Naive thymus-derived CD4-positive, alpha-beta T cell (primary cell): ENCODE results near the gene ANKRD49. TPM values are rescaled to one million over a fixed set of nuclear protein-coding genes. Genes with fewer than 3 reads are reported as not detected.

ENCODE experiments used
- ATAC-seq: fragments of 150-1000 bp; cut with Tn5 transposase; 2 replicates; pipeline ENCODE4 v1.10.0; 2021; ENCODE audit warnings: mild to moderate bottlenecking, moderate library complexity
- CTCF ChIA-PET: fragments of 350-600 bp; sonication (Branson Sonifier 250); formaldehyde crosslinking; loops from one replicate; lab custom pipeline; 2021; ENCODE audit warnings: antibody characterized with exemption; lab: Charles Lee
- POLR2A ChIA-PET: fragments of 350-600 bp; sonication (Branson Sonifier 250); formaldehyde crosslinking; loops from one replicate; lab custom pipeline; 2021; ENCODE audit warnings: antibody characterized with exemption, inconsistent platforms; lab: Charles Lee
- DNase-seq, 9 donors: peaks; one replicate each; pipeline versions ENCODE4 v3.0.0 to v3.0.0-alpha.2; 2020 to 2022; ENCODE audit warnings: mixed read lengths in 1 of 9
- H3K27ac ChIP-seq: one replicate; pipeline ENCODE4 v1.7.0; 2013; ENCODE audit warnings: mild to moderate bottlenecking, low read depth, low read length, moderate library complexity
- H3K27me3 ChIP-seq, 2 donors: one replicate each; pipeline ENCODE4 v1.7.0; 2013; ENCODE audit warnings: low read length in 2 of 2, mild to moderate bottlenecking in 2 of 2, moderate library complexity in 2 of 2; ENCODE audit not compliant: control insufficient read depth in 2 of 2, insufficient read depth in 2 of 2
- H3K36me3 ChIP-seq, 3 experiments: 1 replicate in 2 of 3; 2 replicates in 1 of 3; pipeline ENCODE4 v1.7.0; 2013; ENCODE audit warnings: low read length in 3 of 3, mild to moderate bottlenecking in 3 of 3, moderate library complexity in 1 of 3; ENCODE audit not compliant: insufficient read depth in 3 of 3, control insufficient read depth in 2 of 3
- H3K4me1 ChIP-seq, 2 donors: one replicate each; pipeline ENCODE4 v1.7.0; 2013; ENCODE audit warnings: low read length in 2 of 2, mild to moderate bottlenecking in 2 of 2, moderate library complexity in 1 of 2; ENCODE audit not compliant: control insufficient read depth in 2 of 2, insufficient read depth in 2 of 2
- H3K4me3 ChIP-seq: 2 replicates; pipeline ENCODE4 v1.7.0; 2013; ENCODE audit warnings: mild to moderate bottlenecking, low read length
- H3K9me3 ChIP-seq, 3 experiments: 1 replicate in 2 of 3; 2 replicates in 1 of 3; pipeline ENCODE4 v1.7.0; 2013; ENCODE audit warnings: low read length in 3 of 3; ENCODE audit not compliant: control insufficient read depth in 2 of 3
- H3K27ac Mint-ChIP-seq, 9 donors: one replicate each; pipeline ENCODE4 v1.8.0; 2020 to 2022; ENCODE audit warnings: mixed read lengths in 9 of 9, mild to moderate bottlenecking in 8 of 9, moderate library complexity in 5 of 9, inconsistent platforms in 2 of 9
- H3K27me3 Mint-ChIP-seq, 5 donors: one replicate each; pipeline ENCODE4 v1.8.0; 2021 to 2022; ENCODE audit warnings: mixed read lengths in 5 of 5, mild to moderate bottlenecking in 1 of 5
- H3K36me3 Mint-ChIP-seq, 5 donors: one replicate each; pipeline ENCODE4 v1.8.0; 2020 to 2022; ENCODE audit warnings: mixed read lengths in 5 of 5, mild to moderate bottlenecking in 3 of 5, inconsistent platforms in 1 of 5
- H3K4me1 Mint-ChIP-seq, 7 donors: one replicate each; pipeline ENCODE4 v1.8.0; 2020 to 2022; ENCODE audit warnings: mixed read lengths in 7 of 7, mild to moderate bottlenecking in 3 of 7, inconsistent platforms in 1 of 7
- H3K4me3 Mint-ChIP-seq, 10 donors: one replicate each; pipeline ENCODE4 v1.8.0; 2020 to 2022; ENCODE audit warnings: mild to moderate bottlenecking in 10 of 10, mixed read lengths in 10 of 10, moderate library complexity in 6 of 10, inconsistent platforms in 2 of 10
- H3K9me3 Mint-ChIP-seq, 11 donors: one replicate each; pipeline ENCODE4 v1.8.0; 2020 to 2022; ENCODE audit warnings: mixed read lengths in 11 of 11, mild to moderate bottlenecking in 4 of 11, inconsistent platforms in 1 of 11, moderate library complexity in 1 of 11
- intact Hi-C, 2 donors: fragments of 100-400 bp; cut with micrococcal nuclease; formaldehyde crosslinking; loops; one replicate each; pipeline ENCODE4 v1.15.1; 2023
- polyA plus RNA-seq, 2 donors: library from polyadenylated mRNA; unstranded; fragments of 300-500 nt; fragmentation: Illumina TruSeq; gene quantifications; one replicate each; pipeline ENCODE4 v1.2.3, GENCODE V29; 2021
- total RNA-seq, 6 experiments: library from RNA in 5 of 6; stranded (reverse) in 5 of 6; gene quantifications; 1 replicate in 5 of 6; 2 replicates in 1 of 6; pipeline ENCODE4 v1.2.3 and lab custom pipeline; 2021 to 2026

Gene ANKRD49
- total and polyA plus RNA-seq, 7 experiments from 2014 or later, result 17.1 to 64.4 (median 32.7) TPM

- DNase-seq (no peak), ATAC-seq (no peak)
- Histone ChIP-seq H3K9me3 (no peaks in the 10 kb centered on the region), H3K27ac (no peak overlapping the region), H3K4me1 (no peaks in the 10 kb centered on the region), H3K4me3 (no peak overlapping the region), H3K27me3 (no peaks in the 10 kb centered on the region), H3K36me3 (peaks cover 0 to 35% (median 4%) of the 10 kb centered on the region in 3 experiments)
- peaks cover 0 to 6% (median 0%) of the 10 kb centered on the region in 7 donors for H3K4me1 Mint-ChIP-seq
- H3K36me3 Mint-ChIP-seq, result peaks cover 6 to 63% (median 41%) of the 10 kb centered on the region in 5 donors
- CTCF ChIA-PET, result no interaction called here
- H3K27me3 Mint-ChIP-seq, result no peaks in the 10 kb centered on the region
- POLR2A ChIA-PET, result no interaction called here
- H3K4me3 Mint-ChIP-seq, result no peak overlapping the region
- no peak overlapping the region for H3K27ac Mint-ChIP-seq
- peaks cover 0 to 2% (median 0%) of the 10 kb centered on the region in 11 donors for H3K9me3 Mint-ChIP-seq
- intact Hi-C loops, result no loop called here
Measured at GRCh38 chr11:94452988-94453387, 40.8 kb upstream of the ANKRD49 start.

- Histone ChIP-seq H3K36me3 (peaks cover 0 to 37% (median 4%) of the 10 kb centered on the region in 3 experiments), H3K27me3 (no peaks in the 10 kb centered on the region), H3K4me3 (no peak overlapping the region), H3K27ac (no peak overlapping the region), H3K9me3 (no peaks in the 10 kb centered on the region), H3K4me1 (no peaks in the 10 kb centered on the region)
- ChIA-PET CTCF (interaction anchor here (0.7 kb wide), 2 partner anchors 51 to 624 kb away, joined by 3 read pairs; no protein-coding TSS in a partner anchor), POLR2A (no interaction called here)
- H3K9me3 Mint-ChIP-seq, result peaks cover 0 to 2% (median 0%) of the 10 kb centered on the region in 11 donors
- H3K4me1 Mint-ChIP-seq, result peaks cover 0 to 6% (median 0%) of the 10 kb centered on the region in 7 donors
- intact Hi-C loops, result no loop called here
- H3K4me3 Mint-ChIP-seq, result no peak overlapping the region
- peaks cover 6 to 58% (median 32%) of the 10 kb centered on the region in 5 donors for H3K36me3 Mint-ChIP-seq
- H3K27ac Mint-ChIP-seq, result no peak overlapping the region
- ATAC-seq (no peak), DNase-seq (no peak)
- H3K27me3 Mint-ChIP-seq, result no peaks in the 10 kb centered on the region
Measured at GRCh38 chr11:94454301-94454700, 39.5 kb upstream of the ANKRD49 start.

GRCh38 chr11:94455861-94456260 is 37.9 kb upstream of the ANKRD49 start:
- CTCF ChIA-PET, result no interaction called here
- no peaks in the 10 kb centered on the region for H3K27me3 ChIP-seq
- DNase-seq (no peak), ATAC-seq (no peak)
- Mint-ChIP-seq H3K27me3 (no peaks in the 10 kb centered on the region), H3K4me1 (peaks cover 0 to 6% (median 0%) of the 10 kb centered on the region in 7 donors), H3K4me3 (no peak overlapping the region), H3K9me3 (peaks cover 0 to 2% (median 0%) of the 10 kb centered on the region in 11 donors), H3K36me3 (peaks cover 6 to 64% (median 39%) of the 10 kb centered on the region in 5 donors), H3K27ac (no peak overlapping the region)
- no peaks in the 10 kb centered on the region for H3K9me3 ChIP-seq
- peaks cover 0 to 43% (median 4%) of the 10 kb centered on the region in 3 experiments for H3K36me3 ChIP-seq
- intact Hi-C loops, result no loop called here
- H3K4me3 ChIP-seq, result no peak overlapping the region
- POLR2A ChIA-PET, result no interaction called here
- H3K4me1 ChIP-seq, result no peaks in the 10 kb centered on the region
- no peak overlapping the region for H3K27ac ChIP-seq

GRCh38 chr11:94457118-94458029 is 36.4 kb upstream of the ANKRD49 start:
- intact Hi-C loops, result no loop called here
- H3K27ac Mint-ChIP-seq, result no peak overlapping the region
- H3K36me3 Mint-ChIP-seq, result peaks cover 6 to 70% (median 43%) of the 10 kb centered on the region in 5 donors
- no peaks in the 10 kb centered on the region for H3K27me3 Mint-ChIP-seq
- no peak overlapping the region for H3K4me3 Mint-ChIP-seq
- ChIA-PET POLR2A (no interaction called here), CTCF (no interaction called here)
- Histone ChIP-seq H3K27ac (no peak overlapping the region), H3K36me3 (peaks cover 0 to 48% (median 8%) of the 10 kb centered on the region in 3 experiments), H3K4me1 (no peaks in the 10 kb centered on the region), H3K27me3 (no peaks in the 10 kb centered on the region), H3K9me3 (no peaks in the 10 kb centered on the region), H3K4me3 (no peak overlapping the region)
- ATAC-seq (no peak), DNase-seq (no peak)
- peaks cover 0 to 2% (median 0%) of the 10 kb centered on the region in 11 donors for H3K9me3 Mint-ChIP-seq
- peaks cover 0 to 6% (median 0%) of the 10 kb centered on the region in 7 donors for H3K4me1 Mint-ChIP-seq

- intact Hi-C loops, result no loop called here
- CTCF ChIA-PET, result interaction anchor here (0.8 kb wide), 1 partner anchor 317 kb away, joined by 3 read pairs; no protein-coding TSS in a partner anchor
- no peak overlapping the region for H3K4me3 Mint-ChIP-seq
- peaks cover 6 to 74% (median 44%) of the 10 kb centered on the region in 5 donors for H3K36me3 Mint-ChIP-seq
- Histone ChIP-seq H3K9me3 (no peaks in the 10 kb centered on the region), H3K27ac (no peak overlapping the region), H3K27me3 (no peaks in the 10 kb centered on the region), H3K4me3 (no peak overlapping the region), H3K4me1 (no peaks in the 10 kb centered on the region), H3K36me3 (peaks cover 0 to 41% (median 8%) of the 10 kb centered on the region in 3 experiments)
- peaks cover 0 to 6% (median 0%) of the 10 kb centered on the region in 7 donors for H3K4me1 Mint-ChIP-seq
- peaks cover 0 to under 1% (median 0%) of the 10 kb centered on the region in 11 donors for H3K9me3 Mint-ChIP-seq
- peak overlapping the region in 1 of 9 donors; percentile 28 for H3K27ac Mint-ChIP-seq
- H3K27me3 Mint-ChIP-seq, result no peaks in the 10 kb centered on the region
- POLR2A ChIA-PET, result no interaction called here
- DNase-seq (no peak), ATAC-seq (no peak)
Measured at GRCh38 chr11:94459576-94459975, 34.2 kb upstream of the ANKRD49 start.

- POLR2A ChIA-PET, result no interaction called here
- ATAC-seq, result peak; percentile 29
- no peaks in the 10 kb centered on the region for H3K27me3 ChIP-seq
- H3K4me3 ChIP-seq, result no peak overlapping the region
- no peaks in the 10 kb centered on the region for H3K4me1 ChIP-seq
- H3K4me1 Mint-ChIP-seq, result peaks cover 0 to 20% (median 11%) of the 10 kb centered on the region in 7 donors
- intact Hi-C loops, result no loop called here
- H3K27ac ChIP-seq, result no peak overlapping the region
- H3K9me3 Mint-ChIP-seq, result no peaks in the 10 kb centered on the region
- H3K36me3 ChIP-seq, result peaks cover 0 to 39% (median 5%) of the 10 kb centered on the region in 3 experiments
- H3K27me3 Mint-ChIP-seq, result no peaks in the 10 kb centered on the region
- no peak for DNase-seq
- peaks cover 19 to 71% (median 51%) of the 10 kb centered on the region in 5 donors for H3K36me3 Mint-ChIP-seq
- no peaks in the 10 kb centered on the region for H3K9me3 ChIP-seq
- H3K27ac Mint-ChIP-seq, result no peak overlapping the region
- no peak overlapping the region for H3K4me3 Mint-ChIP-seq
- CTCF ChIA-PET, result no interaction called here
Measured at GRCh38 chr11:94469416-94469815, 24.4 kb upstream of the ANKRD49 start.
